Heart left ventricle (tissue), 16 donors: ENCODE data around the gene SIRT1. TPM values are rescaled to one million over a fixed set of nuclear protein-coding genes. Genes with fewer than 3 reads are reported as not detected.

Source experiments
- ATAC-seq, 4 donors: fragments of 200-7000 bp; cut with Tn5 transposase; one replicate each; pipeline ENCODE4 v1.9.1; 2020 to 2022; ENCODE audit warnings: moderate library complexity in 4 of 4, mild to moderate bottlenecking in 3 of 4, moderate number of reproducible peaks in 1 of 4
- DNase-seq, 5 donors: peaks; one replicate each; pipeline ENCODE4 v3.0.0-alpha.2; 2020
- H3K27ac ChIP-seq, 12 donors: fragments of 200-600 bp; sonication (generic) in 4 of 12; one replicate each; pipeline versions ENCODE4 v1.5.0 to v1.8.0; 2016 to 2022; ENCODE audit warnings: mild to moderate bottlenecking in 2 of 12
- H3K27me3 ChIP-seq, 9 donors: fragments of 200-600 bp; sonication (generic) in 2 of 9; one replicate each; pipeline versions ENCODE4 v1.5.1 to v1.8.0; 2016 to 2022; ENCODE audit warnings: mild to moderate bottlenecking in 3 of 9
- H3K36me3 ChIP-seq, 9 donors: fragments of 200-600 bp; sonication (generic) in 2 of 9; one replicate each; pipeline versions ENCODE4 v1.5.0 to v1.8.0; 2018 to 2022; ENCODE audit warnings: mild to moderate bottlenecking in 2 of 9
- H3K4me1 ChIP-seq, 12 donors: fragments of 200-600 bp; sonication (generic) in 4 of 12; one replicate each; pipeline versions ENCODE4 v1.5.0 to v1.8.0; 2016 to 2022; ENCODE audit warnings: mild to moderate bottlenecking in 3 of 12
- H3K4me3 ChIP-seq, 12 donors: fragments of 200-600 bp; sonication (generic) in 4 of 12; one replicate each; pipeline versions ENCODE4 v1.5.0 to v1.8.0; 2017 to 2022; ENCODE audit warnings: mild to moderate bottlenecking in 9 of 12, moderate library complexity in 4 of 12
- H3K9me3 ChIP-seq, 12 donors: fragments of 200-600 bp; sonication (generic) in 4 of 12; one replicate each; pipeline versions ENCODE4 v1.5.0 to v1.8.0; 2016 to 2022; ENCODE audit warnings: mild to moderate bottlenecking in 1 of 12
- CTCF ChIP-seq, 12 donors: fragments of 200-600 bp; sonication (generic) in 4 of 12; IDR thresholded peaks; one replicate each; pipeline versions ENCODE4 v1.5.0 to v1.8.0; 2018 to 2022; ENCODE audit warnings: antibody characterized with exemption in 12 of 12, mild to moderate bottlenecking in 5 of 12
- POLR2A ChIP-seq, 2 donors: fragments of 450-650 bp; IDR thresholded peaks; one replicate each; pipeline ENCODE4 v1.6.1; 2017; ENCODE audit warnings: antibody characterized with exemption in 2 of 2, mild to moderate bottlenecking in 2 of 2, moderate library complexity in 2 of 2
- WGBS, 4 donors: extraction: QIAGEN DNeasy Blood & Tissue Kit in 2 of 4; methylation state at CpG; one replicate each; pipeline versions ENCODE4 v1.1.5 to v1.1.7; 2013 to 2018; 5-methylcytosine and 5-hydroxymethylcytosine counted together
- intact Hi-C, 10 donors: fragments of 100-400 bp; cut with DNase I; formaldehyde crosslinking; loops; one replicate each; pipeline versions ENCODE4 v1.11.1 to v1.14.2; 2022
- polyA plus RNA-seq, 2 donors: library from polyadenylated mRNA; stranded (reverse); fragments of 200-250 nt; gene quantifications; one replicate each; pipeline ENCODE4 v1.2.3, GENCODE V29; 2013
- total RNA-seq, 9 donors: library from RNA; depleted of rRNA in 2 of 9; stranded (reverse); fragments of >200 nt in 2 of 9; fragmentation: NEBNext Ultra II Directional in 3 of 9; extraction: Animal tissue kit (Norgen Biotek cat#: 25700) in 3 of 9; gene quantifications; one replicate each; pipeline versions ENCODE4 v1.1.0 to v1.2.4, GENCODE V29; 2016 to 2023
- donor health status: ischemic (EF 13 %, LVEDD 7.1; RV severe dilation, severe dysfunction).
- donor health status: healthy with polysubstance abuse.
- donor health status: DM: no; HTN: yes; CAD: no.
- donor health status: DM: no; HTN: no; CAD: no.
- donor health status: ischemic (EF 25% LVEDD 6.9; RV normal size, moderate dysfunction).
- donor health status: ischemic (EF 25% LVEDD 5.7; RV mildly dilated, moderate dysfunction).
- donor health status: healthy.
- donor health status: DM: yes; HTN: yes; CAD: no.
- donor health status: ischemic (EF 35%, LVEDD 5.7; RV mildly dilated, moderate dysfunction).
- donor health status: nonischemic (EF 11% LVEDD 7.7; RV severe dilation, severe dysfunction).
- donor health status: DM: yes; HTN: yes; CAD: no.
- donor health status: PGD.
- donor health status: ischemic (EF 29% LVEDD 5.4; RV normal size, mild dysfunction).
- donor health status: nonischemic (EF 23%, LVEDD 6.1; RV moderate dilation, normal function).

Gene SIRT1
- total and polyA plus RNA-seq, 11 donors, result 6.0 to 19.1 (median 11.1) TPM

- Histone ChIP-seq H3K9me3 (no peaks in the 10 kb centered on the region), H3K4me1 (peaks cover 0 to 8% (median 5%) of the 10 kb centered on the region in 12 donors), H3K36me3 (no peaks in the 10 kb centered on the region), H3K27me3 (no peaks in the 10 kb centered on the region), H3K4me3 (no peak overlapping the region), H3K27ac (no peak overlapping the region)
- ATAC-seq (no peak), DNase-seq (no peak)
- WGBS, 4 donors, result 68 to 79% (median 70%) methylated on average over 3 of the region's 3 CpGs
- TF ChIP-seq CTCF (IDR thresholded peaks at IDR 0.05) (no peak), POLR2A (IDR thresholded peaks at IDR 0.05) (no peak)
- intact Hi-C loops, result loop anchor here in 6 of 10 donors (10.0 kb wide), 4 partner anchors 221 to 451 kb away; partner anchors contain the start of gene HERC4 (in 2 of the 6)
These were observed 30.9 kb upstream of the SIRT1 start for GRCh38 chr10:67853512-67853911.

- H3K9me3 ChIP-seq, result no peaks in the 10 kb centered on the region
- DNase-seq, result no peak
- ATAC-seq, result no peak
- TF ChIP-seq POLR2A (IDR thresholded peaks at IDR 0.05) (no peak), CTCF (IDR thresholded peaks at IDR 0.05) (no peak)
- H3K27ac ChIP-seq, result no peak overlapping the region
- WGBS, 4 donors, result 83 to 97% (median 94%) methylated on average over 2 of the region's 2 CpGs
- no peaks in the 10 kb centered on the region for H3K36me3 ChIP-seq
- intact Hi-C loops, result loop anchor here in 9 of 10 donors (5.0 to 10.0 kb wide), 7 partner anchors 216 to 446 kb away; partner anchors contain the start of gene HERC4 (in 3 of the 9)
- no peaks in the 10 kb centered on the region for H3K4me1 ChIP-seq
- no peaks in the 10 kb centered on the region for H3K27me3 ChIP-seq
- no peak overlapping the region for H3K4me3 ChIP-seq
These were observed 25.5 kb upstream of the SIRT1 start for GRCh38 chr10:67858971-67859370.

GRCh38 chr10:67861750-67862432 lies 22.6 kb upstream of the SIRT1 start:
- no peak for TF ChIP-seq CTCF (IDR thresholded peaks at IDR 0.05)
- no peak for TF ChIP-seq POLR2A (IDR thresholded peaks at IDR 0.05)
- 67 to 82% (median 70%) methylated on average over 4 of the region's 4 CpGs for WGBS, 4 donors
- DNase-seq, result no peak
- Histone ChIP-seq H3K4me3 (no peak overlapping the region), H3K27me3 (no peaks in the 10 kb centered on the region), H3K9me3 (no peaks in the 10 kb centered on the region), H3K4me1 (peaks cover 0 to 5% (median 0%) of the 10 kb centered on the region in 12 donors), H3K36me3 (no peaks in the 10 kb centered on the region), H3K27ac (no peak overlapping the region)
- intact Hi-C loops, result no loop called here
- no peak for ATAC-seq

- H3K27ac ChIP-seq, result no peak overlapping the region
- 66 to 74% (median 69%) methylated on average over 2 of the region's 2 CpGs for WGBS, 4 donors
- DNase-seq (no peak), ATAC-seq (no peak)
- H3K27me3 ChIP-seq, result no peaks in the 10 kb centered on the region
- intact Hi-C loops, result no loop called here
- TF ChIP-seq POLR2A (IDR thresholded peaks at IDR 0.05), result no peak
- no peak for TF ChIP-seq CTCF (IDR thresholded peaks at IDR 0.05)
- no peaks in the 10 kb centered on the region for H3K36me3 ChIP-seq
- no peak overlapping the region for H3K4me3 ChIP-seq
- H3K9me3 ChIP-seq, result no peaks in the 10 kb centered on the region
- H3K4me1 ChIP-seq, result peaks cover 0 to 5% (median 0%) of the 10 kb centered on the region in 12 donors
These were observed 21.4 kb upstream of the SIRT1 start for GRCh38 chr10:67863094-67863493.
